Measurements from ENCODE around the gene NPHP3.

Gene NPHP3

GRCh38 chr3:132695422-132695821, 26.8 kb downstream of the NPHP3 start:
- no peak for DNase-seq

- no peak for DNase-seq
Measured at GRCh38 chr3:132694991-132695390, 27.2 kb downstream of the NPHP3 start.

DNA sequence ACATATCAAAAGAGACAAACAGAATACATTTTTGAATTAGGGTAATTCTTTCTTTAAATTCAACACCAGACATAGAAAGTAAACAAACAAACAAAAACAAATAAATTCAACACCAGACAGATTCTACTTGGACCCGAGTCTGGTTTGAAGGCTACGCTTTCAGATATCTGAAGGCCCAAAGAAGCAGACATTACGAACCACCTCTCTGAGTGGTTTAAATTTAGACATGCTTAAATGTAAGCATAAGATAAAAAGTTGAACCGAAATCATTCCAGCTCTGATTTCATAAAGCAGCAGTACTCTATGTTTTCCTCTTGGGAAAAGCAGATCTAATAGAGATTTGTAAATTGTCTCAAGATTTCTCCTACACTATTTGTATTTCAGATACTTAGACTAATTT, 32.2 kb downstream of the NPHP3 start:
- no peak for DNase-seq

GRCh38 chr3:132682201-132682600, 40.0 kb downstream of the NPHP3 start:
- DNase-seq = no peak

DNA sequence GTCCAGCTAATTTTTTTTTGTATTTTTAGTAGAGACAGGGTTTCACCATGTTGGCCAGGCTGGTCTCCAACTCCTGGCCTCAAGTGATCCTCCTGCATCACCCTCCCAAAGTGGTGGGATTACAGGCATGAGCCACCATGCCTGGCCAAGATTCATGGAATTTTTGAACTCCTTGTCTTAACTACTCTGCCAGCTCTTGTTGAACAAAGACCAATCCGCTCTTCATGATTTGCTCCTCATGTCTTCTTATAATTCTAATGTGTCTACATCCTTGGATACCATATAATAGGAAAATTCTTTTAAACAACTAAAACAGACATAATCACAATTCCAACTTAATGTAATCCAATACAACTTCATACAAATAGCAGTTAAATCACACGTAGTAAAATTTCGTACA, 40.8 kb downstream of the NPHP3 start:
- no peak for DNase-seq

DNA sequence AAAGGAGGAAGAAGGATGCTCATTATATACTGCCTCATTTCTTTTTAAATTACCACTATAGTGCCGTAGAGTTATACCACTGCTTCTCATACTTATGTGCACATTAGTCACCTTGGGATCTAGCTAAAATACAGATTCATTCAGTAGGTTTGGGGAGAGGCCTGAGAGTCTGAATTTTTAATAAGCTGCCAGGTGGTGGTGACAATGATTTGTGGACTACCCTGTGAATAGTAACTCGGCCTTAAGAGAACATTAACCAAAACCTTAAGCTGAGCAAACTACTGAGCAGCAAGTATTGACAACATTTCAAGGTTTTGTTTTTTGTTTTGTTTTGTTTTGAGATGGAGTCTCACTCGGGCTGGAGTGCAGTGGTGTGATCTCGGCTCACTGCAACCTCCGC, 42.3 kb downstream of the NPHP3 start:
- DNase-seq = no peak

DNA sequence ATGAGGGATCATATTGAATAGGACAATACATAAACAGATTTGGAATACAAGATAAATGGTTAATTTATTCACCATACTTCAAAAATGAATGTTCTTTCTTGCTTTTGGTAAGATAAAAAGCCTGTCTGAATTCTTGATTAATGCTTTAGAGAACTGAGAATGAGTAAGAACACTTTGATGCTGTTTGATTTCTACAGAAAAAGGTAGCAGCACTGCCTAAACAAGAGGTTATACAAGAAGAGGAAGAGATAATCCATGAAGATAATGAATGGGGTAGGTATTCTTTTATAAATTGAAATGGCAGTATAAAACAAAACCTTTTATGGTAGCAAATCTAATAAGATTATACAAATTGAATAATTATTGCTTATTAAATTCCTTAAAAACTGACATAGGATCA, 46.8 kb downstream of the NPHP3 start:
- DNase-seq = no peak

GRCh38 chr3:132669256-132669777, 52.9 kb downstream of the NPHP3 start:
- DNase-seq = no peak

- no peak for DNase-seq
Measured at GRCh38 chr3:132665230-132665745, 56.9 kb downstream of the NPHP3 start.

GRCh38 chr3:132662212-132662611, 60.0 kb downstream of the NPHP3 start:
- DNase-seq = no peak

DNA sequence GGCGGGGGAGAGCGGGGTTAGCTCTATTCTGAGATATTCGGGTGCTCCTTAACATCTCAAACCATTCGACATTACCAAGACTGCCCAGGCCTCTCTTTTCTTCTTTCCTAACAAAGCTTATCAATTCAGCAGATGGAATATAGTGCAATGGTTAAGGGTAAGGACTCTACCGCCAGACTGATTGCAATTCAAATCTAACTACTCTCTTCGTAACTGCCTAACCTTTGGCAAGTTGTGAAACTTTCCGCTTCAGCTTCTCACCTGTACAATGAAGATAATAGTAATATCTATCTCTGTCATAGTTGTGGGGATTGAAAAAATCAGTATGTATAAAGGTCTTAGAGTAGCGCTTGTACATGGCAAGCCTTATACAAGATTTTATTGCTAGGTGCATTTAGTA, 61.1 kb downstream of the NPHP3 start:
- DNase-seq = no peak

- no peak for DNase-seq
Measured at GRCh38 chr3:132660811-132661070, 61.5 kb downstream of the NPHP3 start.

GRCh38 chr3:132660052-132660810, 62.0 kb downstream of the NPHP3 start, which contains the start of gene UBA5:
Gene UBA5 (plus strand): TSS chr3:132660329. CDS start chr3:132660538, 209 bp downstream.
- DNase-seq = peak; percentile 51

DNA sequence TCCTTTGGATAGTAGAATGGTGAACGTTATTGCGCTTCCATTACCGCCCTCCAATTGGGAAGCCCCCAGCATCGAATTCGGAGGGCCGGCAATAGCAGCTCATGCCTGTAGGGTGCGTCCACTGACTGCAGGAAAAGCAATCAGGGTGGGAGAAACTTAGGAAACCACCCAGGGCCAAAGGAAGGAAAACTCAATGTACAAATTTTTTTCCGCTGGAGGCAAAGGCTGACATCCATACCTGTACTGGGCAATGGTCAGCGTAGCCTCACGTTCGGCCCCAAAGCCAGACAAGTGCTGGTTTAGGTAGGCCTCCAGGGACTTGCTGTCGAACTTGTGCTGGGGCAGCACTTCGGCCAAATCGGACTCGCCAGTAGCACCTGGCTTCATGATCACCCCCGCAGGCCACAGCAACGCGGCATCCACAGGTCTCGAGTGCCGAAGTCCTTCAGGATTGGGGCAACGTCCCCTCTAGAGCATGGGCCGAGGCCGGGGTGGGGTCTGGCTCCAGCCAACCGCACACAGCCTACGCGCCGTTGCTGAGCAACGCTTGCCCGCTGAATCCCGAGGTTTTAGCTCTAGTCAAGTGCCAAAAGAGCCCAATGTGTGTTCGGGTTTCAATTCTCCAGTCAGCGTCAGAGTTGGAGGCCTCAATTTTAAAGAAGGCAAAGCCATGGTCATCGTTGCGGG, 62.7 kb downstream of the NPHP3 start, which contains the start of gene ACAD11:
ACAD11 (minus strand) TSS at position 445 of the 687 bp plus-strand sequence; CDS start at position 387, 58 bp downstream.
- peak; percentile 64 for DNase-seq

GRCh38 chr3:132659000-132659364, 63.2 kb downstream of the NPHP3 start:
- no peak for DNase-seq

GRCh38 chr3:132657869-132658747, 64.1 kb downstream of the NPHP3 start:
- no peak for DNase-seq

GRCh38 chr3:132655471-132655870, 66.7 kb downstream of the NPHP3 start:
- no peak for DNase-seq

DNA sequence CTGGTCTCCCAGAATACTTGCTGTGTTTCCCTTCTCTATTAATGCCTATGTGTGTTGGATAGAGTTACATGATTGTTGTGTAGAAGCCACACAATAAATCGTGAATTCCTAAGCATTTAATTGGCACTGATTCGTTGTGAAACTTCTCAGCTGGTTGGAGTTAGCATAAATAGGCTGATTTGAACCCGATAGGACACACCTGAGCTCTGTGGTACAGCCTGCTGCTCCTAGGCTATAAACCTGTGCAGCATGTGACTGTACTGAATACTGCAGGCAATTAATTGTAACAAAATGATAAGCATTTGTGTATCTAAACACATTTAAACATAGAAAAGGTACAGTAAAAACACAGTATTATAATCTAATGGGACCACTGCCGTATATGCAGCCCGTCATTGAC, 67.5 kb downstream of the NPHP3 start:
- no peak for DNase-seq

DNA sequence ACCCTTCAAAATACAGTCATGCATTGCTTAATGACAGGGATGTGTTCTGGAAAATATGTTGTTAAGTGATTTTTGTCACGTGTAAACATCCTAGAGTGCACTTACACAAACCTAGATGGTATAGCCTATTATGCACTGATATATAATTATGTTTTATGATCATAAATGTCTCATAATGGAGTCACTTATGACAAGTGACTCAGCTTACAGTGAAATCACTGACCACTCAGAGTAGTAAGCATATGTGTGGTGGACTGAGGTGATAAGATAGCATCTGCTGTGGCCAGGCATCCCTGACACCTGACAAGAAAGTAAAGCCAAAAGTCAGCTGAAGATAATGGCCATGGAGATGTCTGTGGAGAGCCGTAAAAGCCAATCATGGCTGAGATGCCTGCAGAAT, 68.0 kb downstream of the NPHP3 start:
- no peak for DNase-seq

- no peak for DNase-seq
Measured at GRCh38 chr3:132652640-132653270, 69.5 kb downstream of the NPHP3 start.

DNA sequence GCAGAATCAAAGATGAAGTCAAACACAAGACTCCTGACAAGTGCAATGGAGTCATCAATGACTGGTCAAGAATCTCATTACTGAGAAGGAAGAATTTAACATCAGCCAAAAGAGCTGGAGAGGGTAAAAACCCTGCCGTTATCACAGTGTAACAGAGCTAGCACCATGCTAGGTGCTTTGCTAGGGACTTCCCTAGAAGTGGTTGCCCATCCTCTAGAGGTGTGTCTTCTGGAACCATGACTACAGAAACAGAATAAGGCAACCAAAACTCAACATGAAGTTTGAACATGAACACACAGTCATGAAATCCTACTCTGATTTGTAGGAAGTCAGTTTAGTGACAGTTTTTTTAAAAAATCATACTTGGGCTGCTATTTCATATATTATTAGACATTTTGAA, 72.1 kb downstream of the NPHP3 start:
- DNase-seq = no peak

DNA sequence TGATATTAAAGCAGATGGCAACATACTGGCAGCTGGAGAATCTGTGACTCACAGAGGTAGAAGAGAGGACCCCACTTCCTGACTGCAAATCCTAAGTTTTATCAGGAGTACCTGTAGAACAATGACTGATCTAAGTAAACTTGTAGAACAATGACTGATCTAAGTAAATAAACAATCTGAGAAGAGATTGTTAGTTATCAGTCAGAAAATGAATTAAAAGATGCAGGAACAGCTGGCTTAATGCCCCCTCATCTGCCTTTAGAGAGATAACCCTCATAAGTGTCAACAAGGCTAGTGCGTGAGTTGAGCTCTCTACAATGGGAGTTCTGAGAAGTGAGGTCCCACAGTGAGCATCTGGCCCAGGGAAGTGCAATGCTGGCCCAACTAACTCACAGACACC, 77.2 kb downstream of the NPHP3 start:
- DNase-seq = no peak

DNA sequence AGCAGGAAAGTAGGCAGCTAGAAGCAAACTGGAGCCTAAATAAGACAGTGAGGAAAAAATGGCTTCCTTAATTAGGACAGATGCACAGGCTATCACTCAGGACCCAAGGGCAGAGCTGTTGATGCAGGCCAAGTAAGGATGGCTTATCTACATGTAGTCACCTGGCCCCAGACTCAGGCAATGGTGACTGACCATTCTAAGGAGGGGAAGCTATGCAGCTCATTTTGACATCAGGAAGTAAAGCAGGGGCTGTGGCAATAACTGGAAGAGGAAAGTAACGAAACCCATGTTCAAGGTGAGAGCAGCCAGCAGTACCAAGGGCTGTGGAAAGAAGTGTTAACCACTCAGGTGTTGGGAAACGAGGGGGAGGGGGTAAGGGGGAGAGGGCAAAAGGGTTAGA, 78.8 kb downstream of the NPHP3 start:
- no peak for DNase-seq
